Measurements from ENCODE around the gene IFNA8. TPM values are rescaled to one million over a fixed set of nuclear protein-coding genes. Genes with fewer than 3 reads are reported as not detected.

Gene IFNA8
- total RNA-seq, 1 donor from 2014 or later, result not detected

DNA sequence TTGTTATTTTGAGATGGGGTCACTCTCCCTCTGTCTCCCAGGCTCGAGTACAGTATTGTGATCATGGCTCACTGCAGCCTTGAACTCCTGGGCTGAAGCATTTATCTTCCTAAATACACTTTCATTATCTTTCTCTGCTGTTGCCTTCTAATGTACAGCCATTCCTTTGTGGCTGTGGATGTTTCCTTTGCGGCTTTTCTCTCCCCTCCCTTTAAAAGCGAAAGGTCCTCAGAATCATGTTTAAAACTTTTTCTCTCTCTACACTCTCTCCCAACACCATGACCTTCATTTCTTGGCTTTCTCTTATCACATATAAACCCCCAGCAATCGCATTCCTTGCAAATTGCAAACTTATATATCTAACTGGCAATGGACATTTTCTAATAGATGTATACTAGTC is 25.3 kb upstream of the IFNA8 start:
- no peaks in the 10 kb centered on the region for H3K27me3 Mint-ChIP-seq (ENCODE audit: unreplicated experiment)
- no peak overlapping the region for H3K27ac Mint-ChIP-seq (ENCODE audit: unreplicated experiment)
- DNase-seq, result no peak
- TF ChIP-seq, protein P1, sequence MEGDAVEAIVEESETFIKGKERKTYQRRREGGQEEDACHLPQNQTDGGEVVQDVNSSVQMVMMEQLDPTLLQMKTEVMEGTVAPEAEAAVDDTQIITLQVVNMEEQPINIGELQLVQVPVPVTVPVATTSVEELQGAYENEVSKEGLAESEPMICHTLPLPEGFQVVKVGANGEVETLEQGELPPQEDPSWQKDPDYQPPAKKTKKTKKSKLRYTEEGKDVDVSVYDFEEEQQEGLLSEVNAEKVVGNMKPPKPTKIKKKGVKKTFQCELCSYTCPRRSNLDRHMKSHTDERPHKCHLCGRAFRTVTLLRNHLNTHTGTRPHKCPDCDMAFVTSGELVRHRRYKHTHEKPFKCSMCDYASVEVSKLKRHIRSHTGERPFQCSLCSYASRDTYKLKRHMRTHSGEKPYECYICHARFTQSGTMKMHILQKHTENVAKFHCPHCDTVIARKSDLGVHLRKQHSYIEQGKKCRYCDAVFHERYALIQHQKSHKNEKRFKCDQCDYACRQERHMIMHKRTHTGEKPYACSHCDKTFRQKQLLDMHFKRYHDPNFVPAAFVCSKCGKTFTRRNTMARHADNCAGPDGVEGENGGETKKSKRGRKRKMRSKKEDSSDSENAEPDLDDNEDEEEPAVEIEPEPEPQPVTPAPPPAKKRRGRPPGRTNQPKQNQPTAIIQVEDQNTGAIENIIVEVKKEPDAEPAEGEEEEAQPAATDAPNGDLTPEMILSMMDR (IDR thresholded peaks at IDR 0.05; ENCODE audit: partially characterized antibody, unreplicated experiment), result no peak
- no peaks in the 10 kb centered on the region for H3K36me3 Mint-ChIP-seq (ENCODE audit: unreplicated experiment)
- no peaks in the 10 kb centered on the region for H3K4me1 Mint-ChIP-seq (ENCODE audit: low read depth, unreplicated experiment)
- H3K4me3 Mint-ChIP-seq (ENCODE audit: unreplicated experiment), result no peak overlapping the region
- H3K9me3 Mint-ChIP-seq (ENCODE audit: unreplicated experiment), result no peaks in the 10 kb centered on the region

DNA sequence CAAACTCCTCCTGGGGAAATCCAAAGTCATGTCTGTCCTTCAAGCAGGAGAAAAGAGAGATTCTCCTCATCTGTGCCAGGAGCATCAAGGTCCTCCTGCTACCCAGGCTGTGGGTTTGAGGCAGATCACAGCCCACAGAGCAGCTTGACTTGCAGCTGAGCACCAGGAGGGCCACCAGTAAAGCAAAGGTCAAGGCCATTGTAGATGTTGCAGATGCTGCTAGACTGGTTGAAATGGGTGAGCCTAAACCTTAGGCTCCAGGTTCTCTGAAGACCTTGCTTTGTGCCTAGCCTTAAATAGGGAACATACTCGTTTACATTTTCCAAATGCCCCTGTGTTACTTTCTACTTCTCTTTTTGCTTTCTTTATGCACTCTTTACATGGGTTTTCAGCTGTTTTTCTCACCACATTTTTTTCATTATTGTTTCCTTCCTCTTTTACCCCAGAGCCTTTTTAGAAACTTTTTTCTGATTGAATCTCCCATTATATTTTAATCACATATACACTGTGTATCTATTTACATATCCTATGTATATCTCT is 23.7 kb upstream of the IFNA8 start, which contains the start of gene IFNA2:
Gene IFNA2 (minus strand): TSS at position 268 of the 540 bp plus-strand sequence. CDS start 69 bp downstream, at position 199.
- Mint-ChIP-seq H3K4me3 (ENCODE audit: unreplicated experiment) (no peak within 1 kb of the TSS), H3K4me1 (ENCODE audit: low read depth, unreplicated experiment) (no peaks in the 10 kb centered on the region), H3K27ac (ENCODE audit: unreplicated experiment) (no peak within 1 kb of the TSS)

DNA sequence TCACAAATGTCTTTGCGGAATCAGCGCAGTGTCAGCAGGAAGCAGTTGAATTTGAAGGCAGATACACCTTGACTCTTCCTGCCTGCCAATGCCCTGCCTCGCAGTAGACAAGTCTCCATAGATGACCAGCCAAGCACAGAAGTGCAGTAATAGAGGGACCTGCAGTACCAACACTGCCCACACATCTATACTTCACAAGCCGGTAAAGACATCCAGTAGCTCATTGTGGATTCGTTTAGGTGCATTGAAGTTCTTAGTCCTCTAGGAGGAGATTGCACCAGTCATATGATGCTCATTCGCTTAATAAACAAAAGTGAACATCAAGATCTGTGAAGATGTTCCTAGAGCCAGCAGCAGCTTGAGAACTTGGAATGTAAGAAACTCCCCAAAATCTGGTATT is 16.6 kb upstream of the IFNA8 start:
- H3K9me3 Mint-ChIP-seq (ENCODE audit: unreplicated experiment), result no peaks in the 10 kb centered on the region
- TF ChIP-seq, protein P1 (IDR thresholded peaks at IDR 0.05; ENCODE audit: partially characterized antibody, unreplicated experiment), result peak; percentile 44
- no peaks in the 10 kb centered on the region for H3K36me3 Mint-ChIP-seq (ENCODE audit: unreplicated experiment)
- DNase-seq, result no peak
- no peak overlapping the region for H3K27ac Mint-ChIP-seq (ENCODE audit: unreplicated experiment)
- H3K27me3 Mint-ChIP-seq (ENCODE audit: unreplicated experiment), result no peaks in the 10 kb centered on the region
- no peak overlapping the region for H3K4me3 Mint-ChIP-seq (ENCODE audit: unreplicated experiment)
- no peaks in the 10 kb centered on the region for H3K4me1 Mint-ChIP-seq (ENCODE audit: low read depth, unreplicated experiment)

More for the DNA sequence above, 23.7 kb upstream of the IFNA8 start, which contains the start of gene IFNA2:
- no peaks in the 10 kb centered on the region for H3K9me3 Mint-ChIP-seq (ENCODE audit: unreplicated experiment)
- no peak for DNase-seq
- TF ChIP-seq, protein P1 (IDR thresholded peaks at IDR 0.05; ENCODE audit: partially characterized antibody, unreplicated experiment), result no peak
- no peaks in the 10 kb centered on the region for H3K36me3 Mint-ChIP-seq (ENCODE audit: unreplicated experiment)
- H3K27me3 Mint-ChIP-seq (ENCODE audit: unreplicated experiment), result no peaks in the 10 kb centered on the region

DNA sequence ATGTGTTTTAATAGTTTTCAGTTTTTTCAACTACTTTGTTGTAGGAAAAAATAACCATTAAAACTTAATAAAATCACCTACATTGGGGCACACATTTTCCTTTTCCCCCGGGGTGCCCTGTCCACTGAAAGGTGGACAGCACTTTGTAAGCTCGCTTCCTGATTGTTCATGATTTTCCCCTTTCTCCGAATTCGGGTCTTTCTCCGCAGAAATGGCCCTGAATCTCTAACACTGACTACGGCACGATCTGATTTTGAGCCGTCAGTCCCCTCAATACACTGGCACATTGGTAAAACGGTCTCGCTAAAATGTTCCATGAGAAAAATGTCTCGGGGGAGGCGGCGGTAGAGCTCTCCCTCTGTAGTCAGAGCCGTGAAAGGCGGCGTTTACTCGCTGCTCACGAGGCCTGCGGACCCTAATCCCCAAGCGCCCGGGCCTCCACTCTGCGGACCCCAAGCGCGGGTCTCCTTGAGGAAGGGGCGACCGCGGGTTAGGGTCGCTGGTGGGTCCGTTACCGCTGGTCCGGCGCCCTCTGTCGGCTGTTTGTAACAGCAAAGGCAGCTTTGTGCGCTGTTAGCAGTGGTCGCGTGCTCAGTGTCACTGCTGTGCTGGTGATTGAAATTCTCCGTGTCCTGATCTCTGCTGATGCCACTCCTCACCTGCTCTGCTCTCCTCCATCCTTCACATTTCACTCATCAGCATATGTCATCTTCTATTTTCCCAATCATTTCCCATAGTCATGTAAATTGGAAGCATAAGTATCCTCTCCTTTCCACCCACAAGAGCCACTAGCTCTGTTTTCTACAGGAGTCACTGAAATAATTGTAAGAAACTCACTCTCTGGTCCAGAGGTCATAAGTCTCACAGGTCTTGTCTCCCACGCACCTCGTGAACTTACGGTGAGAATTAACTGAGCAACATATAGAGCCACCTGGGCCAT is 12.9 kb upstream of the IFNA8 start:
- Mint-ChIP-seq H3K27me3 (ENCODE audit: unreplicated experiment) (no peaks in the 10 kb centered on the region), H3K27ac (ENCODE audit: unreplicated experiment) (no peak overlapping the region), H3K36me3 (ENCODE audit: unreplicated experiment) (no peaks in the 10 kb centered on the region), H3K4me1 (ENCODE audit: low read depth, unreplicated experiment) (no peaks in the 10 kb centered on the region), H3K9me3 (ENCODE audit: unreplicated experiment) (no peaks in the 10 kb centered on the region), H3K4me3 (ENCODE audit: unreplicated experiment) (peak overlapping the region; percentile 91)
- TF ChIP-seq, protein P1 (IDR thresholded peaks at IDR 0.05; ENCODE audit: partially characterized antibody, unreplicated experiment), result peak; percentile 83
- peak; percentile 87 for DNase-seq

Measured in glutamatergic neuron (in vitro differentiated cells).